ENCODE results near the gene SLC30A1. TPM values are rescaled to one million over a fixed set of nuclear protein-coding genes. Genes with fewer than 3 reads are reported as not detected.
A peak's percentile ranks its signal among the peaks of the same experiment; 100 is the strongest.
"Not testable (repeated sequence)": the region's sequence is repeated elsewhere in the genome, so short reads cannot be mapped to it uniquely, and the experiment has no call there.

SLC30A1 gene
- polyA plus RNA-seq (ENCODE audit: low read depth in 6 of 6), result 1 to 10 TPM in 2 of 6 donors, under 1 TPM in 4; 0.73 to 1.7 (median 1.00) TPM

- ATAC-seq (ENCODE audit: low read depth in 2 of 2) (peak; percentile 86 to 87), DNase-seq (peak; percentile 99)
- H3K27me3 Mint-ChIP-seq, result no peaks in the 10 kb centered on the region
- H3K4me1 Mint-ChIP-seq, result peaks cover 20 to 33% (median 23%) of the 10 kb centered on the region in 3 donors
- peak within 1 kb of the TSS; percentile 76 to 93 (median 90) for H3K27ac Mint-ChIP-seq
- no peaks in the 10 kb centered on the region for H3K9me3 Mint-ChIP-seq
- H3K4me3 Mint-ChIP-seq, result peak within 1 kb of the TSS; percentile 85 to 95 (median 92)
- no peaks in the 10 kb centered on the region for H3K36me3 Mint-ChIP-seq
Measured at GRCh38 chr1:211578640-211579439, at the start of gene SLC30A1. TSS of gene SLC30A1 (minus strand) at chr1:211579161. CDS start at chr1:211578612, 549 bp downstream.

- Mint-ChIP-seq H3K4me3 (no peak overlapping the region), H3K27me3 (peaks cover 16 to 21% (median 17%) of the 10 kb centered on the region in 3 donors), H3K36me3 (no peaks in the 10 kb centered on the region), H3K9me3 (no peaks in the 10 kb centered on the region), H3K27ac (no peak overlapping the region), H3K4me1 (peaks cover 0 to 5% (median 2%) of the 10 kb centered on the region in 3 donors)
- DNase-seq, result no peak
- no peak for ATAC-seq (ENCODE audit: low read depth in 2 of 2)
Measured at GRCh38 chr1:211628417-211628816, 49.5 kb upstream of the SLC30A1 start.

- no peaks in the 10 kb centered on the region for H3K9me3 Mint-ChIP-seq
- no peaks in the 10 kb centered on the region for H3K36me3 Mint-ChIP-seq
- no peak overlapping the region for H3K4me3 Mint-ChIP-seq
- no peak for DNase-seq
- H3K27ac Mint-ChIP-seq, result no peak overlapping the region
- ATAC-seq (ENCODE audit: low read depth in 2 of 2), result no peak
- peaks cover 11 to 15% (median 13%) of the 10 kb centered on the region in 3 donors for H3K27me3 Mint-ChIP-seq
- peaks cover 0 to 3% (median 0%) of the 10 kb centered on the region in 3 donors for H3K4me1 Mint-ChIP-seq
Measured at GRCh38 chr1:211627259-211627658, 48.3 kb upstream of the SLC30A1 start.

GRCh38 chr1:211625866-211626265 is 46.9 kb upstream of the SLC30A1 start:
- not testable (repeated sequence) for DNase-seq; ATAC-seq (ENCODE audit: low read depth in 2 of 2); H3K4me3 Mint-ChIP-seq; H3K27ac Mint-ChIP-seq; H3K4me1 Mint-ChIP-seq; H3K36me3 Mint-ChIP-seq; H3K9me3 Mint-ChIP-seq
- peaks cover 0 to 10% (median 0%) of the 10 kb centered on the region in 3 donors for H3K27me3 Mint-ChIP-seq

GRCh38 chr1:211625040-211625439 is 46.1 kb upstream of the SLC30A1 start:
- DNase-seq (peak; percentile 34), ATAC-seq (ENCODE audit: low read depth in 2 of 2) (peak; percentile 81 to 87)
- peaks cover 0 to 3% (median 0%) of the 10 kb centered on the region in 3 donors for H3K4me1 Mint-ChIP-seq
- H3K9me3 Mint-ChIP-seq, result no peaks in the 10 kb centered on the region
- no peak overlapping the region for H3K27ac Mint-ChIP-seq
- H3K4me3 Mint-ChIP-seq, result no peak overlapping the region
- H3K27me3 Mint-ChIP-seq, result peaks cover 0 to 10% (median 0%) of the 10 kb centered on the region in 3 donors
- no peaks in the 10 kb centered on the region for H3K36me3 Mint-ChIP-seq

- Mint-ChIP-seq H3K4me3 (no peak overlapping the region), H3K27me3 (peaks cover 0 to 4% (median 0%) of the 10 kb centered on the region in 3 donors), H3K36me3 (no peaks in the 10 kb centered on the region), H3K9me3 (no peaks in the 10 kb centered on the region), H3K4me1 (peaks cover 0 to 3% (median 0%) of the 10 kb centered on the region in 3 donors), H3K27ac (no peak overlapping the region)
- ATAC-seq (ENCODE audit: low read depth in 2 of 2) (no peak), DNase-seq (no peak)
Measured at GRCh38 chr1:211623515-211623914, 44.6 kb upstream of the SLC30A1 start.

- H3K36me3 Mint-ChIP-seq, result no peaks in the 10 kb centered on the region
- no peak overlapping the region for H3K4me3 Mint-ChIP-seq
- ATAC-seq (ENCODE audit: low read depth in 2 of 2) (no peak), DNase-seq (no peak)
- H3K4me1 Mint-ChIP-seq, result peaks cover 0 to 3% (median 0%) of the 10 kb centered on the region in 3 donors
- H3K9me3 Mint-ChIP-seq, result no peaks in the 10 kb centered on the region
- H3K27ac Mint-ChIP-seq, result no peak overlapping the region
- no peaks in the 10 kb centered on the region for H3K27me3 Mint-ChIP-seq
Measured at GRCh38 chr1:211621447-211622198, 42.7 kb upstream of the SLC30A1 start.

- no peaks in the 10 kb centered on the region for H3K27me3 Mint-ChIP-seq
- no peak for ATAC-seq (ENCODE audit: low read depth in 2 of 2)
Measured at GRCh38 chr1:211620097-211620496, 41.1 kb upstream of the SLC30A1 start.

GRCh38 chr1:211619033-211619996 is 40.4 kb upstream of the SLC30A1 start:
- no peaks in the 10 kb centered on the region for H3K4me1 Mint-ChIP-seq
- H3K27ac Mint-ChIP-seq, result peak overlapping the region in 1 of 6 donors; percentile 76
- ATAC-seq (ENCODE audit: low read depth in 2 of 2) (no peak), DNase-seq (no peak)
- H3K36me3 Mint-ChIP-seq, result no peaks in the 10 kb centered on the region
- no peak overlapping the region for H3K4me3 Mint-ChIP-seq
- no peaks in the 10 kb centered on the region for H3K27me3 Mint-ChIP-seq
- no peaks in the 10 kb centered on the region for H3K9me3 Mint-ChIP-seq

More at GRCh38 chr1:211620097-211620496, 41.1 kb upstream of the SLC30A1 start:
- no peak for DNase-seq
- Mint-ChIP-seq H3K27ac (no peak overlapping the region), H3K9me3 (no peaks in the 10 kb centered on the region), H3K4me1 (peaks cover 0 to 3% (median 0%) of the 10 kb centered on the region in 3 donors), H3K36me3 (no peaks in the 10 kb centered on the region), H3K4me3 (no peak overlapping the region)

GRCh38 chr1:211616965-211617297 is 38.0 kb upstream of the SLC30A1 start:
- no peak overlapping the region for H3K4me3 Mint-ChIP-seq
- H3K27me3 Mint-ChIP-seq, result no peaks in the 10 kb centered on the region
- DNase-seq, result no peak
- no peak for ATAC-seq (ENCODE audit: low read depth in 2 of 2)
- no peaks in the 10 kb centered on the region for H3K4me1 Mint-ChIP-seq
- no peaks in the 10 kb centered on the region for H3K36me3 Mint-ChIP-seq
- H3K9me3 Mint-ChIP-seq, result no peaks in the 10 kb centered on the region
- H3K27ac Mint-ChIP-seq, result no peak overlapping the region

GRCh38 chr1:211616231-211616964 is 37.4 kb upstream of the SLC30A1 start:
- ATAC-seq (ENCODE audit: low read depth in 2 of 2) (no peak), DNase-seq (no peak)
- H3K4me1 Mint-ChIP-seq, result no peaks in the 10 kb centered on the region
- no peak overlapping the region for H3K4me3 Mint-ChIP-seq
- H3K36me3 Mint-ChIP-seq, result no peaks in the 10 kb centered on the region
- no peaks in the 10 kb centered on the region for H3K27me3 Mint-ChIP-seq
- H3K9me3 Mint-ChIP-seq, result no peaks in the 10 kb centered on the region
- no peak overlapping the region for H3K27ac Mint-ChIP-seq

GRCh38 chr1:211614615-211615014 is 35.7 kb upstream of the SLC30A1 start:
- H3K9me3 Mint-ChIP-seq, result no peaks in the 10 kb centered on the region
- no peaks in the 10 kb centered on the region for H3K36me3 Mint-ChIP-seq
- H3K4me3 Mint-ChIP-seq, result no peak overlapping the region
- no peaks in the 10 kb centered on the region for H3K27me3 Mint-ChIP-seq
- H3K4me1 Mint-ChIP-seq, result no peaks in the 10 kb centered on the region
- DNase-seq, result no peak
- ATAC-seq (ENCODE audit: low read depth in 2 of 2), result no peak
- peak overlapping the region in 1 of 6 donors; percentile 38 for H3K27ac Mint-ChIP-seq
